Heart left ventricle (tissue), 13 donors: ENCODE measurements around the gene TNFSF11.

Experiments used
- POLR2A ChIP-seq, 2 donors: fragments of 450-650 bp; IDR thresholded peaks; one replicate each; pipeline ENCODE4 v1.6.1; 2017; ENCODE audit warnings: antibody characterized with exemption in 2 of 2, mild to moderate bottlenecking in 2 of 2, moderate library complexity in 2 of 2
- TF ChIP-seq, protein P1 (sequence below), 12 donors: fragments of 200-600 bp; sonication (generic) in 4 of 12; IDR thresholded peaks; one replicate each; pipeline versions ENCODE4 v1.5.0 to v1.8.0; 2018 to 2022; ENCODE audit warnings: antibody characterized with exemption in 12 of 12, mild to moderate bottlenecking in 5 of 12
- donor health status: ischemic (EF 13 %, LVEDD 7.1; RV severe dilation, severe dysfunction).
- donor health status: DM: no; HTN: yes; CAD: no.
- donor health status: DM: no; HTN: no; CAD: no.
- donor health status: ischemic (EF 25% LVEDD 6.9; RV normal size, moderate dysfunction).
- donor health status: ischemic (EF 25% LVEDD 5.7; RV mildly dilated, moderate dysfunction).
- donor health status: ischemic (EF 35%, LVEDD 5.7; RV mildly dilated, moderate dysfunction).
- donor health status: nonischemic (EF 11% LVEDD 7.7; RV severe dilation, severe dysfunction).
- donor health status: DM: yes; HTN: yes; CAD: no.
- donor health status: PGD.
- donor health status: ischemic (EF 29% LVEDD 5.4; RV normal size, mild dysfunction).
- donor health status: nonischemic (EF 23%, LVEDD 6.1; RV moderate dilation, normal function).

DNA sequence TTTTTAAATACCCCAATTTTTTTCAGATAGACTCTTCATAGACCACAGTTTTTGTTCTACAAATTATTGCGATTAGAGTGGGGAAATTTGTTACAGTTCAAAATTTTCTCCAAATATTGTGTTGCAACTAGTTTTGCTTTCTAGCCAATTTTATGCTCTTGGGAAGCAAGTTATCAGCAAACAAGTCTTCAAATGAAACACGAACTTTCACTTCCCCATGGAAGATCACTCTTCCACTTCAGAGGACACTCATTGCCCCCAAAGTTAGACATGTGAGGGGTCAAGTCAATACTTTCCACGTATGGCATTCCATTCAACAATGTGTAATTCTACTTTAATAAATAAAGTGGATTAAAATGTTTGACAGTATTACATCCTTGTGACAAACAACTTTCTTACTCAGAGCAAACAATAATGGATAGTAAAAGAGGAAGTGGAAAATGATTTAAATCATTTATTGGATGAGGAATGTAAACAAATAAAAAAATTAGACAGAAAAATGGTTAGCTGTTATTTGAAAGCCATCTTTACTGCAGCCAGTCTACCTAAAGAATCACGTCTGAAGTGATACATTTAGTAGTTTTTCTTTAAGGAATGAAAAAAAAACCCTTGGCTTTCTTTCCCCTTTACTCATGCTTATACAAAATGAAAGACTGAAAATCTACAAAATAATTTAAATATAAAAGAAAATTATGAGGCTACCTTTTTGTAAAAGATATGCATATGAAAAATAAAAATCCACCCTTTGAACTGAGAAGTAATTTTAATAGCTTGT lies 41.2 kb upstream of the TNFSF11 start:
- TF ChIP-seq, protein P1, sequence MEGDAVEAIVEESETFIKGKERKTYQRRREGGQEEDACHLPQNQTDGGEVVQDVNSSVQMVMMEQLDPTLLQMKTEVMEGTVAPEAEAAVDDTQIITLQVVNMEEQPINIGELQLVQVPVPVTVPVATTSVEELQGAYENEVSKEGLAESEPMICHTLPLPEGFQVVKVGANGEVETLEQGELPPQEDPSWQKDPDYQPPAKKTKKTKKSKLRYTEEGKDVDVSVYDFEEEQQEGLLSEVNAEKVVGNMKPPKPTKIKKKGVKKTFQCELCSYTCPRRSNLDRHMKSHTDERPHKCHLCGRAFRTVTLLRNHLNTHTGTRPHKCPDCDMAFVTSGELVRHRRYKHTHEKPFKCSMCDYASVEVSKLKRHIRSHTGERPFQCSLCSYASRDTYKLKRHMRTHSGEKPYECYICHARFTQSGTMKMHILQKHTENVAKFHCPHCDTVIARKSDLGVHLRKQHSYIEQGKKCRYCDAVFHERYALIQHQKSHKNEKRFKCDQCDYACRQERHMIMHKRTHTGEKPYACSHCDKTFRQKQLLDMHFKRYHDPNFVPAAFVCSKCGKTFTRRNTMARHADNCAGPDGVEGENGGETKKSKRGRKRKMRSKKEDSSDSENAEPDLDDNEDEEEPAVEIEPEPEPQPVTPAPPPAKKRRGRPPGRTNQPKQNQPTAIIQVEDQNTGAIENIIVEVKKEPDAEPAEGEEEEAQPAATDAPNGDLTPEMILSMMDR (IDR thresholded peaks at IDR 0.05): no peak
- no peak for TF ChIP-seq POLR2A (IDR thresholded peaks at IDR 0.05)
